ENCODE results near the gene APOL6. TPM values are rescaled to one million over a fixed set of nuclear protein-coding genes. Genes with fewer than 3 reads are reported as not detected.

Gene APOL6
- total and polyA plus RNA-seq, 7 donors, result 0.87 to 9.5 (median 2.4) TPM

DNA sequence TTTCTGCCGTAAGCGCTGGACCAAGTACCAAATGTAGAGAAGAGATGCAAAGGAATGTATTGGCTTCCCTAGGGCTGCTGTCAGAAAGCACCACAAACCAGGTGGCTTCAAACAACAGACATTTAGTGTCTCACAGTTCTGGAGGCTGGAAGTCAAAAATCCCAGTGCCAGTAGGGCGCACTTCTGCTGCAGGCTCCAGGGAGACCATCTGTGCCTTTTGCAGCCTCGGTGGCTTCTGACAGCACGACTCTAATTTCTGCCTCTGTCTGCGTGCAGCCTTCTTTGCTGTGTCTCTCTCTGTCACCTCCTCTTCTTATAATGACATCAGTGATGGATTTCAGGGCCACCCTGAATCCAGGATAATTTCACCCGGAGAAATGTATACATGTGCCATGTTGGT is 2.8 kb downstream of the APOL6 start:
- Histone ChIP-seq H3K27me3 (ENCODE audit: insufficient read depth in 3 of 3, low read length in 2 of 3) (no peaks in the 10 kb centered on the region), H3K36me3 (ENCODE audit: insufficient read depth in 1 of 2, low read depth in 1 of 2) (peaks cover 0 to 5% of the 10 kb centered on the region in 2 donors), H3K27ac (no peak overlapping the region), H3K4me3 (no peak overlapping the region), H3K4me1 (peaks cover 33% of the 10 kb centered on the region), H3K9me3 (no peaks in the 10 kb centered on the region)
- TF ChIP-seq, protein P1, sequence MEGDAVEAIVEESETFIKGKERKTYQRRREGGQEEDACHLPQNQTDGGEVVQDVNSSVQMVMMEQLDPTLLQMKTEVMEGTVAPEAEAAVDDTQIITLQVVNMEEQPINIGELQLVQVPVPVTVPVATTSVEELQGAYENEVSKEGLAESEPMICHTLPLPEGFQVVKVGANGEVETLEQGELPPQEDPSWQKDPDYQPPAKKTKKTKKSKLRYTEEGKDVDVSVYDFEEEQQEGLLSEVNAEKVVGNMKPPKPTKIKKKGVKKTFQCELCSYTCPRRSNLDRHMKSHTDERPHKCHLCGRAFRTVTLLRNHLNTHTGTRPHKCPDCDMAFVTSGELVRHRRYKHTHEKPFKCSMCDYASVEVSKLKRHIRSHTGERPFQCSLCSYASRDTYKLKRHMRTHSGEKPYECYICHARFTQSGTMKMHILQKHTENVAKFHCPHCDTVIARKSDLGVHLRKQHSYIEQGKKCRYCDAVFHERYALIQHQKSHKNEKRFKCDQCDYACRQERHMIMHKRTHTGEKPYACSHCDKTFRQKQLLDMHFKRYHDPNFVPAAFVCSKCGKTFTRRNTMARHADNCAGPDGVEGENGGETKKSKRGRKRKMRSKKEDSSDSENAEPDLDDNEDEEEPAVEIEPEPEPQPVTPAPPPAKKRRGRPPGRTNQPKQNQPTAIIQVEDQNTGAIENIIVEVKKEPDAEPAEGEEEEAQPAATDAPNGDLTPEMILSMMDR (IDR thresholded peaks at IDR 0.05), result no peak
- DNase-seq (no peak), ATAC-seq (no peak)
- 90 to 97% (median 97%) methylated on average over 7 of the region's 7 CpGs for WGBS, 3 donors
- intact Hi-C loops (cut with DNase I), result no loop called here

DNA sequence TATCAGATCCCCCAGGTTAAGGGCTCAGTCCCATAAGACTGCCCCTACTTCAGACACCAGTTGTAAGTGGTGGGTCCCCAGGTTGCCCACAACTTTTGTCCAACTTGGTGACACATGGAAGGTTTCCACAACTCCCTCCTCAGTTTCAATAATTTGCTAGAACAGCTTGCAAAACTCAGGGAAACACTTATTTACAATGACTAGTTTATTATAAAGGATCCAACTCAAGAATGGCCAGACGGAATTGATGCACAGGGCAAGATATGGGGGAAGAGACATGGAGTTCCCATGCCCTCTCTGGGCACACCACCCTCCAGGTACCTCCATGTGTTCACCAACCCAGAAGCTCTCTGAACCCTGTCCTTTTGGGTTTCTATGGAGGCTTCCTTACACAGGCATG is 5.6 kb downstream of the APOL6 start:
- Histone ChIP-seq H3K9me3 (no peaks in the 10 kb centered on the region), H3K4me3 (no peak overlapping the region), H3K27ac (no peak overlapping the region), H3K27me3 (ENCODE audit: insufficient read depth in 3 of 3, low read length in 2 of 3) (no peaks in the 10 kb centered on the region), H3K36me3 (ENCODE audit: insufficient read depth in 1 of 2, low read depth in 1 of 2) (peaks cover 7 to 32% of the 10 kb centered on the region in 2 donors), H3K4me1 (peaks cover 15% of the 10 kb centered on the region)
- DNase-seq (no peak), ATAC-seq (no peak)
- TF ChIP-seq, protein P1 (IDR thresholded peaks at IDR 0.05), result no peak
- 88 to 95% (median 94%) methylated on average over 1 of the region's 1 CpG for WGBS, 3 donors
- intact Hi-C loops (cut with DNase I), result no loop called here

DNA sequence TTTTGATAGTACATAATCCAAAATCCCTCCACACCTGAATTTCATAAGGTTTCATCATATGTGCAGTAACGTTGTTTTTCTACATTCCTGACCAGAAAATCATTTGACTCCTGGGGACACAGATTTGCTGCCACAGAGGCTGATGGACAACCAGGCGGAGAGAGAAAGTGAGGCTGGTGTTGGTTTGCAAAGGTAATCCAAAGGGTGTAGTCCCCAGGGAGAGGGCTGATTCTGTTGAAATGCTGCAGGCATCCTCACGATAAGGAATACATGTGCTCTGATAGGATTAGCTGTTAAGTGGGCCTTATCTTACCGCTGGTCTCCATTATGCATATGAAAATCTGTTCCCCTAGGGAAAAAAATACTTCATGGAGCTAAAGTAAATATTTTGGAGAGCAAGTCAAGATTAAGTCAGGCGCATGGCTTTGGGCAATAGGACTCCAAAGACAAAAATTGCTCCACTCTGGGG is 8.1 kb downstream of the APOL6 start:
- no peak overlapping the region for H3K27ac ChIP-seq
- DNase-seq (no peak), ATAC-seq (no peak)
- TF ChIP-seq, protein P1 (IDR thresholded peaks at IDR 0.05), result no peak
- peaks cover 12 to 47% of the 10 kb centered on the region in 2 donors for H3K36me3 ChIP-seq (ENCODE audit: insufficient read depth in 1 of 2, low read depth in 1 of 2)
- H3K27me3 ChIP-seq (ENCODE audit: insufficient read depth in 3 of 3, low read length in 2 of 3), result no peaks in the 10 kb centered on the region
- H3K4me1 ChIP-seq, result no peaks in the 10 kb centered on the region
- no peaks in the 10 kb centered on the region for H3K9me3 ChIP-seq
- intact Hi-C loops (cut with DNase I), result loop anchor here in 1 of 2 donors (5.0 kb wide), 1 partner anchor 129 kb away; no protein-coding TSS in a partner anchor
- no peak overlapping the region for H3K4me3 ChIP-seq
- 89% methylated on average over 5 of the region's 5 CpGs for WGBS, 3 donors

GRCh38 chr22:35657571-35658312 is 9.5 kb downstream of the APOL6 start:
- Histone ChIP-seq H3K27ac (no peak overlapping the region), H3K9me3 (no peaks in the 10 kb centered on the region), H3K27me3 (ENCODE audit: insufficient read depth in 3 of 3, low read length in 2 of 3) (no peaks in the 10 kb centered on the region), H3K4me3 (no peak overlapping the region), H3K36me3 (ENCODE audit: insufficient read depth in 1 of 2, low read depth in 1 of 2) (peaks cover 12 to 47% of the 10 kb centered on the region in 2 donors), H3K4me1 (no peaks in the 10 kb centered on the region)
- intact Hi-C loops (cut with DNase I), result loop anchor here in 1 of 2 donors (5.0 kb wide), 1 partner anchor 130 kb away; no protein-coding TSS in a partner anchor
- no peak for DNase-seq
- 67 to 81% (median 71%) methylated on average over 5 of the region's 5 CpGs for WGBS, 3 donors
- ATAC-seq, result no peak
- TF ChIP-seq, protein P1 (IDR thresholded peaks at IDR 0.05), result no peak
